SK-MEL-5 (cell line): ENCODE data around the gene MTCH1. TPM values are rescaled to one million over a fixed set of nuclear protein-coding genes. Genes with fewer than 3 reads are reported as not detected.

ENCODE experiments used
- DNase-seq: peaks from one replicate; pipeline ENCODE4 v3.0.0-alpha.2; 2016; ENCODE audit warnings: low read depth, low spot score
- in situ Hi-C: cut with HindIII; loops from 2 replicates; pipeline ENCODE4 v1.10.0; 2016; ENCODE audit warnings: low sequenced_read_pairs, high pct_unique_total_duplicates, low pct_unique_long_range_greater_than_20kb
- total RNA-seq: library from RNA; depleted of rRNA; stranded (reverse); fragments of >200 nt; shearing (Covaris generic); gene quantifications from 2 replicates; pipeline ENCODE4 v1.2.3, GENCODE V29; 2014

Gene MTCH1
- total RNA-seq, 1 experiment from 2014 or later = 222 TPM

DNA sequence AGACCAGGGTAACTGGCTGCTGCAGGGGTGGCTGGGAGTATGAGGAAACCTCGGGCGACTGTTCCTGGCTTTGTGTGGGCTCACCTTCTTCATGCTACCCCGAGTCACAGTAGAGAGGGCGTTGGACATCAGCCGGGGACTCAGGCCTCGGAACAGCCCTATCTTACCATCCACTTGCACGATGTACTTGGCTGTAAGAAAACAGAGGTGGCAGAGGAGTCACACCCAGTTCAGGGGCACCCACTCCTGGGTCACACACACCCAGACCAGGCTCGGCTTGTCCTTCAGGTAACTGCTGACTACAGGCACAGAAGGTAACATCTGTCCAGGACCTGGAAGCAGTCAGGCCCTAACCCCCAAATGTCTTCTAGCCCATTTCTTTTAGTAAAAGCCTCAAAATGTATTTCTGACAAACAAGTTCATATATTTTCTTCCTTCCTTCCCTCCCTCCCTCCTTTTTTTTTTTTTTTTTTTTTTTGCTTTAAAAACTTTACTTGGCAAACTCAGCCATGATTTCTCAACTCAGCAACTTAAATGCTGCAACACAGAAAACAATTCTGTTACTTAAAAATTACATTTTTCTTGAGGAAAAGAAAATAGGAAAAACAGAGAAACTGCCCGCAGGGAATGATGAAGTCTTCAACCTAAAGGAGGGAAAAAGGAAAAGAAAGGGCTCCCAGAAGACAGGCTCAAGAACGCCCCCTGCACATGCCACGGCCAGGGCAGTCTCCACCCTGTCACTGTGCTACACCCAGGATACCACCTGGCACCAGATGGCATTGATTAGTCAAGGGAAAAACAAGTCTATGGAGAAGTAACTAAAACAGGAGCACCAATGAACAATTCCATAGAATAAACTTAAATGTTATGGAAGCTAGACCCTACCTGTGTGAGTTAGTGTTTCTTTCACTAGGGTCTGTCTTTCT, 7.3 kb downstream of the MTCH1 start:
- DNase-seq = no peak
- in situ Hi-C loops = no loop called here

DNA sequence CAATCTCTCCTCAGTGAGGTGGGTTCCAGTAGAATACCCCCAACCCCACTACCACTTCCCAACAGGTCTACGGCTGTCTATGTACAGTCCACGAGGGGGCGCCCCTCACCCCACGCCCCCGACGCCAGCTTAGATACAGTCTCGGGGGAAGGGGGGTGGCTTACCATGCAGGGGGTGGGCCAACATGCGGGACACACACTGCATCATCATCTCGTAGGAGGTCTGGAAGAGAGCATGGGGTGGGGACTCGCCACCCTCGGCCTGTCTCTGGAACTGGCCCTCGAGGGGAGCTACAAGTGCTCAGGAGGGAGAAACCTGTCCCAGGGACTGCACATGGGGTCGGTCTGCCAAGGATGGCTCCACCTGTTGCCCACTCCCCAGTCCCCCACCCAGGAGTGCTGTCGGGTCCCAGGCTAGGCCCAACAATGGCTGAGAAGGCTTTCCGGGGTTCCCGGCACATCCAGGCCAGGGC, 8.5 kb downstream of the MTCH1 start:
- in situ Hi-C loops = no loop called here
- DNase-seq = peak; percentile 52

GRCh38 chr6:36976931-36977330, 9.1 kb downstream of the MTCH1 start:
- DNase-seq = no peak
- in situ Hi-C loops = no loop called here

DNA sequence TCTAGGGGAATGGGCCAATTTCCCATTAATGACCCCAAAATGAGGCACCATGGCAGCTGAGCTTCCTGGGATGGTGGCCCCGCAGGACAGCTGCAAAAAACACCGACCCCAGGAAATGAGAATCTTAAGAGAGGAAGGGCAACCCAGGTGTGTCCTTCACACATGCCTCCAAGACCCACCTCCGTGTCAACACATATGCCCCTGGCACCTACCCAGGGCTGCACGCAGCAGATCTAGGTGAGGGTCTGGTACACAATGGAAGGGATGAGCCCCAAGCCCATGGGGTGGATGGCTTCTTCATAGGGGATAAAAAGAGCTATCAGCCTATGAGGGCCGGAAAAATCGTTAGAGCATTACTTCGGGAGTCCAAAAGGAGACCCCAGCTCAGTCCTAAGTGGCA, 9.5 kb downstream of the MTCH1 start:
- DNase-seq = no peak
- in situ Hi-C loops = no loop called here

- DNase-seq = no peak
- in situ Hi-C loops = no loop called here
Observed at GRCh38 chr6:36976007-36976264, 10.1 kb downstream of the MTCH1 start.

DNA sequence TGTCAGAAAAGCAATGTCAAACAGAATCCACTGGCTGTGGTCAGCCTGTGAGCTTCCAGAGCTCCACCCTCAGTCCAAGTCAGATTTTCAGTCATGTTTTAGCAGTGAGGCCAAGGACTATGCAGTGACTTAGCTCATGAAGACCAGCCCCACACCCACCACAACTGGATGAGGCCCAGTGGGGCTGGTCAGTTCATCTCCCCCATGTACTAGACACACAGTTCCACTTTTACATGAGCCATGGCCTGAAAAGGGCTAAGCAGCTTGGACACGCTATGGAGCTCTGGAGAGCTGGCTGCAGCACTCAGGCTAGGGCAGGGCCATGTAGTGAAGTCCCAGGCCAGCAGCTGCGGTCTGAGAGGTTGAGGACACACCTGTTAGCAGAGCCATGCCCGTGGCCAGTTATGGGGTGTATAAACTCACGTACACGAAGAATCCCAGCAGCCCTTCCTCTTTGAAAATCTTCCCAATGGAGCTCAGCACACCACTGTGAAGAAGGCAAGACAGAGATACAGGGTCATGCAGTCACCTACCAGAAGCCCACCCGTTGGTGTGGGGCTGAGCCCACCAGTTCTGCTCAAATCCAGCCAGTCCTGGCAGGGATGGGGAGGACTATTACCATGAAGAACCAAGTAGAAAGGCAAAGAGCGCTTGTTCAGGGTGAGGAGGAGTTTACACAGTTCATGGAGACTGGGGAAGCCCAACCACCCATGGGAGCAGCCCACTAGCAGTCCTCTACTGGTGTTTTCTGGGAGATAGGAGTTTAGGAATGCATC, 10.6 kb downstream of the MTCH1 start:
- in situ Hi-C loops = no loop called here
- no peak for DNase-seq

GRCh38 chr6:36973647-36974046, 12.3 kb downstream of the MTCH1 start:
- in situ Hi-C loops = no loop called here
- DNase-seq = no peak

GRCh38 chr6:36973190-36973589, 12.8 kb downstream of the MTCH1 start:
- in situ Hi-C loops = no loop called here
- DNase-seq = no peak

GRCh38 chr6:36971921-36972673, 13.9 kb downstream of the MTCH1 start:
- DNase-seq = no peak

DNA sequence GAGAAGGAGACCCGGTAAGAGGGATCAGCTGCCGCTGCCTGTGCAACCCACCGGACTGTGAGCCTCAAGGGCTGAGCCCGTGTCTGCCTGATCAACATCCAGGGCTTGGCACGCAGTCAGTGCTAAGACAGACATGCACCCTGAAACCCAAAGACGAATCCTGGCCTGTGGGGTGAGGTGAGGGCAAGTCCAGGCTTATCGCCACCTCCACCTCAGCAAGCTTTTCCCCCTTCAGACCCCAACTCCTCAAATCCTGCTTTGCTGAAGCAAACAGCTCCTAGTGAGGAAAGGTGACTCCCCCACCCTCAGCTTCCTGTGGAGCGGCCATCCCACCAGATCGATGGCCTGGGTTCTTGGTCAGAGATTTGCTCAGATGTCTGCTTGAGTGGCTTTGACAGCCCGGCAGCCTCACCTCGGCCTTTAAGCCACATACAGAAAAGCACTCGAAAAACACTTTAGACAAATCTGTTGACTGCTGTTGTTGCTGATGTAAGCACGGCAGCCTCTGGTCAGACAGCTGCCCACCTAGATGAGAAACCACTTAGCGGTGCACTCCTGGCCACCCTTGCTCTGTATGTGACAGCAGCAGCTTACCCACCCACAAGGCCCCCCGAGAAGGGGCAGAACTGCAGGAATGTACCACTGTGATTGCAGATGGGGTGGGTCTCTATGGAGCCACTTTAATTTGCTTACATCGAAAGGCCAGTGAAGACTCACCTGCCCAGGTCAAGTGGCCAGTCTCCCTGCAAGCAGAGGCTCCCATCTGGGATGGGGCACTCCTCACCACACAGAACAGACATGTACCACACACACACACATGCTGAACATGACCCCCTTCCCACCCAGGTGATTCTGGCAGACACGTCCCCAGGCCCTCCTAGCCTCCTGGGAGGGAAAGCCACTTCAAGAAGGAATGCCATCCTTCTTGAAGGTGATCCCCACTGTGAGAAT, 14.8 kb downstream of the MTCH1 start:
- in situ Hi-C loops = no loop called here
- no peak for DNase-seq

More at GRCh38 chr6:36971921-36972673, 13.9 kb downstream of the MTCH1 start:
- in situ Hi-C loops = no loop called here

GRCh38 chr6:36969988-36970891, 15.8 kb downstream of the MTCH1 start:
- no peak for DNase-seq
- in situ Hi-C loops = no loop called here

- in situ Hi-C loops = no loop called here
- DNase-seq = no peak
Observed at GRCh38 chr6:36969240-36969691, 16.7 kb downstream of the MTCH1 start.

DNA sequence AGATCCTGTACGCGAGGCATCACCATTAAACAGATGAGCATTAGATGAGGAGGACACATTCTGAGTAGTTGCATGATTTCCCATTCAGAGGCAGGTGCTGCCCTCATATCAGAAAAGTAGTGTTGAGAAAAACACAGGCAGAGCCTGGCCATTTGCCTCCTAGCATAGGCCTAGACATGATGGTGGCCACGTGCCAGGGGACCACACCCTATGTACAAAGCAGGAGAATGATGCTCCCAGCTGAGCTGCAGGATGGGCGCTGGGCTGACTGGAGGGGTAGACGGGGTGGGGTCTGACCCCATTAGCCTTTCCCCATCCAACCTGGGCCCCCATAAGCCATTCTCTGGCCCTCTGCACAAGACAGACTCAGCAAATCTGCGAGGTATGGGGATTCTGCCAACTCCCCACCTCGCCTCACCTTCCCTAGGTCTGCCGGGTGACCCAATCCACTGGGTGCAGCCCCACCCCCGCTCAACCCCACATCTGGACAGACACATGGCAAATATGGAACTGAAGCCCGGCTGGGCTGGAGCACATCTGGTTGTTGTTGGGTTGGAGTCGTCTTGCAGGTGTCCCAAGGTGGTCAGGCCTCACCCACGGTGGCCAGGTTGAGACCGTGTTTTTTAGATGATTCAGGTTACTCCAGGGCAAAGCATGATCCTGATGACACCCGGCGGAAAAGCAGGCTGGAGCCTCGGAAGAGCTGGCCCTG, 17.6 kb downstream of the MTCH1 start:
- DNase-seq = no peak

GRCh38 chr6:36967757-36968156, 18.2 kb downstream of the MTCH1 start:
- DNase-seq = no peak
- in situ Hi-C loops = no loop called here

More for the DNA sequence above, 17.6 kb downstream of the MTCH1 start:
- in situ Hi-C loops = no loop called here

GRCh38 chr6:36967301-36967700, 18.7 kb downstream of the MTCH1 start:
- DNase-seq = no peak

DNA sequence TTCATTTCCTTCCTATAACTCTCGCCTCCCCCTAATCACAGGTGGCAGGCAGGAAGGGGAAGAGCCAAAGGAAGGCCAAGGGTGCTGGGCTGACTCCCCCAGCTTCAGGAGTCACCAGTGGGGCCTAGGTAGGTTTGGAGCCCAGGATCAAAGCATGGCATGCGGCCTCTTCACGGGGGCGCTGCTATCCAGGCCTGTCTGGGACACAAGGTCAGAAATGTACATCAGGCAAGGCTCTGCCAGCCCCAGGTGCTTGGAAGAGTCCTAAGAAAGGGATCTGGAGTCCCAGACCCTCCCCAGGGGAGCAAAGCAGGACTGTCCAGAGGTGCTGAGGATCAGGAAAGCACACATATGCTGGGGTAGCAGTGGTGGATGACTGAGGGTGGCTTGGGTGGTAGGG, 21.1 kb downstream of the MTCH1 start:
- DNase-seq = no peak
- in situ Hi-C loops = no loop called here

More at GRCh38 chr6:36967301-36967700, 18.7 kb downstream of the MTCH1 start:
- in situ Hi-C loops = no loop called here
